Amniotic stem cell (primary cell): ENCODE measurements around the gene BCKDK.
A peak's percentile ranks its signal among the peaks of the same experiment; 100 is the strongest.
"Not testable (repeated sequence)": the region's sequence is repeated elsewhere in the genome, so short reads cannot be mapped to it uniquely, and the experiment has no call there.

Experiments
- DNase-seq: peaks from one replicate; lab custom pipeline; 2025; lab: John Stamatoyannopoulos, UW

Gene BCKDK

DNA sequence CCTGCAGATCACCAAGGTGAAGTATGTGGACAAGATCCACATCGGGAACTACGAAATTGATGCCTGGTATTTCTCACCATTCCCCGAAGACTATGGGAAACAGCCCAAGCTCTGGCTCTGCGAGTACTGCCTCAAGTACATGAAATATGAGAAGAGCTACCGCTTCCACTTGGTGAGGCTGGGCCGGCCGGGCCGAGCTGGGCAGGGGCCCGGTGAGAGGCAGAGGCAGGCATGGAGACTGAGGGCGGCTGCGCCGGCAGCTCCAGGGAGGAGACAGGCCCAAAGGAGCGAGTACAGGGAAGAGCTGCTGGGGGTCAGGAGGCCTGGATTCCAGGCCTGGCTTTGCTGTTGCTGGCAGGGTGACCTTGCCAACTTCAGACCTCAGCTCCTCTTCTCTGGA is 19.0 kb downstream of the BCKDK start:
- DNase-seq: no peak

GRCh38 chr16:31128711-31129567 is 20.8 kb downstream of the BCKDK start:
- DNase-seq: no peak

- DNase-seq: no peak
Measured at GRCh38 chr16:31129568-31130335, 21.6 kb downstream of the BCKDK start.

DNA sequence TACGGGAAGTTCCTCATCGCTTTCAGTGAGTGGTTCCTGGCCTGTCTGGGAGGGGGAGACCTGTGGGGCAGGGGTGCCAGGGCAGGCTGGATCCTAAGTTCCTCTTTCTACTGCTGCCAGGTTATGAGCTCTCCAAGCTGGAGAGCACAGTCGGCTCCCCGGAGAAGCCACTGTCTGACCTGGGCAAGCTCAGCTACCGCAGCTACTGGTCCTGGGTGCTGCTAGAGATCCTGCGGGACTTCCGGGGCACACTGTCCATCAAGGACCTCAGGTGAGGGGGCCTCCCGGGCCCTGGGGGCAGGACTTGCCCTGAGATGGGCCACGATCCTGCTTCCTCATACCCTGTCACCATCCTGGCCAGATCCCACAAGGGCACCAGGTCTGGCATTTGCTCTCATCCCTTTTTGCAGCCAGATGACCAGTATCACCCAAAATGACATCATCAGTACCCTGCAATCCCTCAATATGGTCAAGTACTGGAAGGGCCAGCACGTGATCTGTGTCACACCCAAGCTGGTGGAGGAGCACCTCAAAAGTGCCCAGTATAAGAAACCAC is 22.2 kb downstream of the BCKDK start:
- DNase-seq: no peak

DNA sequence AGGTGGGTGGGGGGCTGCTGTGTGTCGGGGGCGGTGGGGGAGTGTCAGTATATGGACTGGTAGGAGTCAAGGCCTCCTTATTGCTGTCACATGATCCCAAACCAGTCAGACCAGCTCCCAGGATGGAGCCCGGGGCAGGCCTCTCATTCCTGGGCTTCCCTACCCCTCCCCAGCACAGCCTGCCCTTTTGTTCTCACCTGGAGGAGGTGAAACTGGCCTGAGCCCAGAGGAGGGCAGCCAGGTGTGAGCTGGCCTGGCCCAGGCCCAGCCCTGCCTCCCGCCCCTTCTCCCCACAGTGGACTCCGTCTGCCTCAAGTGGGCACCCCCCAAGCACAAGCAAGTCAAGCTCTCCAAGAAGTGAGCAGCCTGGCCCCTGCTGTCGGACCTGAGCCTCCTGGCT is 22.7 kb downstream of the BCKDK start:
- no peak for DNase-seq

DNA sequence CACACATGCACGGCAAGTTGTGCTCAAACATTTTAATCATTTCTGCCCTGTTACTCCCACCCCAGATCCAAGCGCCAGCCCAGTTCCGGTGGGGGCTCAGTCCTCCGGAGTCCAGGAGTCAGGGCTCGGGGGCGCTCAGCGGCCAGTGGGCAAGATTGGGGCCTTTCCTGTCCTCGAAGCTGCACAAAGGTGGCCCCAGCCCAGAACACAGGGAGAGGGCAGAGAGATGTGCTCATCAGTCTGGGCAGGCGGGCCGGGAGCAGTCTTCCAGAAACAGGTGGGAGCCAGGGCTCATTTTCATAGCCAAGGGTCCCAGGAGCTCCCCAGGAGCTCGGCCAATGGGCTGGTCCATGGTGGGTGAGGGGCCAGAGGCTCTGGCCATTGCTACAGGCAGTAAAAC is 23.2 kb downstream of the BCKDK start:
- DNase-seq: no peak

DNA sequence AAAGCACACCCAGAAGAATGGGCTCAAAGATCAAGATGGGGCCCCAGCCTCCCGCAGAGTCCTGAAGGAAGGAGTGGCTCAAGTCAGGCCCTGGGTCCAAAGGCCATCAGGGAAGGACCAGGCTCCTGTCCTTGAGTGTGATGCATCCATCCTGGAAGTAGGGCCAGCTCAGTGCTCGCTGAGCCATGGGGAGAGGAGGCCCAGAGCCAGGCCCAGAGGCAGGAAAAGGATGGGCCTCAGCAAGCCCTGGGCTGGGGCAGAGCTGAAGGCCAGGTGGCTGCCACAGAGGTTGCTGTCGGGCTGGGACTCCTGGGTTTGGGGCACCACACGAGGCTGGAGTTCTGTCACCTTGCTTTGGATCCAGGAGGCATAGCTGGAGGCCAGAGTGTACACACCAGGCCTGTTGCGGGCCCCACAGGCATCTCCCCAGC is 23.7 kb downstream of the BCKDK start:
- DNase-seq: no peak

GRCh38 chr16:31132303-31132979 is 24.3 kb downstream of the BCKDK start:
- no peak for DNase-seq

DNA sequence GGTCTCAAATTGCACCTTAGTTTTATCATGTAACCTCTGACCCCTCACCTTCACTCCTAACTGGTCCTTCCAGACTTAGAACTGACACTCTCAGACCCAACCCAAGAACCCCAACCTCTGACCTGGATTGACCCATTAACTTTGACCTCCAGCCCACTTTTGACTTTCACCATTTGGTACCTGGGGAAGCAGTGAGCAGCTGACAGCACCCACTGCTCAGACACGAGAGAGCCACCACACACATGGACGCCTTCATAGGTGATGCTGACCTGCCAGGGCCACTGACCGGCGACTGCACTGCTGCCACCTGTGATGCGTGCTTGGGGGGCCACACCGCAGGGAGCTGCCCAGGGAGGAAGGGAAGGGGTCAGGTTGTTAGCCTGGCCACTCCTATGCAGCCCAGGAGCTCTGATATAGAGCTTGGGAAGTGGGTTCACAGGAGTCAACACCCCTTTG is 24.9 kb downstream of the BCKDK start:
- no peak for DNase-seq

DNA sequence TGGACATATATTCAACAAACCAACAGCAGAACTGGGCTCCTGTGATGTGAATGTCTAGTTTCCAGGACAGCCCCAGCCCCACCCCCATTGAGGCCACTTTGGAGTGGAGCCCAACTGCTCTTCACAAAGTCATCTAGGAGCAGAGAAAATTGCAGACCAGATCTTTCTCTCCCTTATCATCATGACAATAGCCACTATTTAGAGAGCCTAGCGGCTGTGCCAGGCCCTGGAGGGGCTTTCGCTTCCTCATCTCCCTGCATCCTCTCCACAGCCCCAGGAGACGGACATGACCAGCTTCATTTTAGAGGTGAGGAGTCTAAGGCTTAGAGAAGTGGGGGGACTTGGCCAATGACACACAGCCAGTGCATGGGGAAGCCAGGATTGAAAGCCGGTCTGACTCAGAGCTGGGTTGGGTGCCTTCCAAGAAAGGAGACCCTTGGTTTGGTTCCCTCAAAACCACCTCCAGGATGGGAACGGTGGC is 25.9 kb downstream of the BCKDK start:
- no peak for DNase-seq

- DNase-seq: no peak
Measured at GRCh38 chr16:31134625-31135534, 26.7 kb downstream of the BCKDK start.

DNA sequence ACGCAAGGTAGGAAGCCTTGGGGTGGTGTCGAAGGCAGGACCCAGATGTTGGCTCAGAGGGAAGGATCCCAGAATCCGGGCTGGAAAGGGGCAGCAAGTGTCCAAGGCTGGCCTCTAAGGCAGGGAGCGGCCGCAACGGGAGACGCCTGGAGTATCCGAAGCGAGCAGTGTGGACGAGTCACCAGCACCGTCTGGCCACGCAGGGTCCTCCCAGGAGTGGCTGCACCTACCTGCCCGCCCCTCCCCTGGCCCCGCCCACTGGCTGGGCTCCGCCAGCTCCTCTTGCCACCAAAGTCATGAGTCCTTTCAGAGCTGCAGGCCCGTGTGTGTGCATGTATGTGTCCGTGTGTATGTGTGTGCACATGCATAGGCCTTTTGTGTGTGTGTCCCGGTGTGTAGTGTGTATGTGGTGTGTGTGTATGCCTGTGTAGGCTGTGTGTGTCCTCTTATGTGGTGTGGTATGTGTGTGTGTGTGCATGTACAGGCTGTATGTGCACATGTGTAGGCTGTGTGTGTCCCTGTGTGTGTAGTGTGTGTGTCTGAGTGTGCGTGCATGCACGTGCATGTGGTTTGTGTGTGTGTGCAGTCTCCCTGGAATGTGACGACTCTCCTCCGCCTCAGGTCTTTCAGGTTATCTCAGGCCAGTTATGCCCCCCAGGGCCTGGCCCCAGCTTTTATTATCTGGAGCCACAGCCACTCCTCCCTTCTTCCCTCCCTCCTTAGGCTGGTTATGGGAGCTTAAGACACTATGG is 27.5 kb downstream of the BCKDK start, which contains the start of gene PRSS8:
Gene PRSS8, minus strand, starts transcription at position 193 of the 752 bp plus-strand sequence. CDS start 229 bp downstream, outside the sequence.
- no peak for DNase-seq

GRCh38 chr16:31136287-31136662 is 28.1 kb downstream of the BCKDK start:
- DNase-seq: no peak

DNA sequence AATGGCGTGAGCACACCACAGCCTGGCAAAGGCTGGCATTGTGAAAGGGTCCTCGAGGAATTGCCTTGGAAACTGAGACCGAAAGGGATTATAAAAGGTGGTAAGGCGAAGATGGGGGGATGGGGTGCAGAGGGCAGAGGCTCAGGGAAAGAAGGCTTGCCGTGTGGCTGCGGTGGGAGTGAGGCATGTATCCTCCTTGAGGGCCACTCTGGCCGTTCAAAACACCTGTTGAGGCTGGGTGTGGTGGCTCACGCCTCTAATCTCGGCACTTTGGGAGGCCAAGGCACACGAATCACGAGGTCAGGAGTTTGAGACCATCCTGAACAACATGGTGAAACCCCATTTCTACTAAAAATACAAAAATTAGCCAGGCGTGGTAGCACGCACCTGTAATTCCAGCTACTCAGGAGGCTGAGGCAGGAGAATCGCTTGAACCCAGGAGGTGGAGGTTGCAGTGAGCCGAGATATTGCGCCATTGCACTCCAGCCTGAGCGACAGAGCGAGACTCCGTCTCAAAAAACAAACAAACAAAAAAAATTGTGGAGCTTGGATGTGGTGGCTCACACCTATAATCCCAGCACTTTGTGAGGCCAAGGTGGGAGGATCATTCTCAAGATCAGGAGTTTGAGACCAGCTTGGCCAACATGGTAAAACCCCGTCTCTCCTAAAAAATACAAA is 28.8 kb downstream of the BCKDK start:
- not testable (repeated sequence) for DNase-seq

GRCh38 chr16:31138621-31139578 is 30.7 kb downstream of the BCKDK start:
- DNase-seq: no peak

GRCh38 chr16:31141071-31141469 is 32.9 kb downstream of the BCKDK start:
- DNase-seq: not testable (repeated sequence)

- peak; percentile 68 for DNase-seq
Measured at GRCh38 chr16:31141489-31142108, 33.4 kb downstream of the BCKDK start.
